Osteoblast (primary cell): ENCODE results near the gene RXFP3. TPM values are rescaled to one million over a fixed set of nuclear protein-coding genes. Genes with fewer than 3 reads are reported as not detected.
A peak's percentile ranks its signal among the peaks of the same experiment; 100 is the strongest.

ENCODE experiments used
- DNase-seq: peaks from one replicate; pipeline ENCODE4 v3.0.0; 2011; ENCODE audit warnings: low spot score, mixed read lengths; ENCODE audit not compliant: insufficient read length; ENCODE audit errors: missing footprints
- H2AFZ ChIP-seq: 2 replicates; pipeline ENCODE4 v1.6.0; 2011; ENCODE audit warnings: mild to moderate bottlenecking, low read length
- H3K27ac ChIP-seq: 2 replicates; pipeline ENCODE4 v1.5.1; 2011; ENCODE audit warnings: mild to moderate bottlenecking, low read depth, low read length, moderate library complexity
- H3K27me3 ChIP-seq: 2 replicates; pipeline ENCODE4 v1.6.0; 2012; ENCODE audit warnings: mild to moderate bottlenecking, control low read depth, inconsistent platforms, low read length, moderate library complexity; ENCODE audit not compliant: insufficient read depth
- H3K36me3 ChIP-seq: 2 replicates; pipeline ENCODE4 v1.5.1; 2011; ENCODE audit warnings: mild to moderate bottlenecking, low read length, control low read depth, moderate library complexity; ENCODE audit not compliant: insufficient read depth
- H3K4me1 ChIP-seq: 2 replicates; pipeline ENCODE4 v1.5.1; 2011; ENCODE audit warnings: mild to moderate bottlenecking, low read length, control low read depth, moderate library complexity; ENCODE audit not compliant: insufficient read depth
- H3K4me2 ChIP-seq: 2 replicates; pipeline ENCODE4 v1.6.0; 2011; ENCODE audit warnings: mild to moderate bottlenecking, low read length; ENCODE audit not compliant: insufficient read depth
- H3K4me3 ChIP-seq: fragments of 200-600 bp; sonication (generic); 3 replicates; pipeline ENCODE4 v1.5.1; 2012; ENCODE audit warnings: mild to moderate bottlenecking, low read length, inconsistent platforms; ENCODE audit not compliant: insufficient read depth
- H3K79me2 ChIP-seq: 2 replicates; pipeline ENCODE4 v1.6.0; 2012; ENCODE audit warnings: mild to moderate bottlenecking, low read length, control low read depth, inconsistent platforms; ENCODE audit not compliant: insufficient read depth
- H3K9me3 ChIP-seq: 2 replicates; pipeline ENCODE4 v1.5.1; 2011; ENCODE audit warnings: low read depth, low read length, control low read depth
- H4K20me1 ChIP-seq: 2 replicates; pipeline ENCODE4 v1.6.0; 2012; ENCODE audit warnings: mild to moderate bottlenecking, low read length, control low read depth; ENCODE audit not compliant: insufficient read depth
- CTCF ChIP-seq: IDR thresholded peaks from 2 replicates; pipeline ENCODE4 v1.5.1; 2011; ENCODE audit warnings: mild to moderate bottlenecking, low read depth, low read length, moderate library complexity; ENCODE audit errors: extremely low read depth
- total RNA-seq: library from RNA; depleted of rRNA; stranded (reverse); fragments of >200 nt; gene quantifications from 2 replicates; pipeline ENCODE4 v1.2.3, GENCODE V29; 2012

Gene RXFP3
- total RNA-seq, 1 donor: not detected

- DNase-seq: peak; percentile 80
- Histone ChIP-seq H3K36me3 (no peaks in the 10 kb centered on the region), H3K27ac (peak overlapping the region; percentile 83), H3K4me2 (peak overlapping the region; percentile 95), H4K20me1 (peaks cover 21% of the 10 kb centered on the region), H3K4me1 (peaks cover 57% of the 10 kb centered on the region), H3K79me2 (peaks cover 37% of the 10 kb centered on the region), H2AFZ (peak overlapping the region; percentile 51), H3K9me3 (no peaks in the 10 kb centered on the region), H3K4me3 (peak overlapping the region; percentile 82), H3K27me3 (no peaks in the 10 kb centered on the region)
- TF ChIP-seq CTCF: no peak
These were observed 43.5 kb upstream of the RXFP3 start for GRCh38 chr5:33892620-33893137.

GRCh38 chr5:33894566-33894965 lies 41.6 kb upstream of the RXFP3 start:
- Histone ChIP-seq H3K36me3 (no peaks in the 10 kb centered on the region), H3K27me3 (no peaks in the 10 kb centered on the region), H3K79me2 (peaks cover 18% of the 10 kb centered on the region), H3K27ac (peak overlapping the region; percentile 60), H3K4me3 (no peak overlapping the region), H4K20me1 (peaks cover 10% of the 10 kb centered on the region), H2AFZ (no peak overlapping the region), H3K4me1 (peaks cover 45% of the 10 kb centered on the region), H3K4me2 (peak overlapping the region; percentile 28), H3K9me3 (no peaks in the 10 kb centered on the region)
- TF ChIP-seq CTCF: no peak
- DNase-seq: peak; percentile 59

- Histone ChIP-seq H3K4me2 (no peak overlapping the region), H2AFZ (no peak overlapping the region), H3K36me3 (no peaks in the 10 kb centered on the region), H3K4me1 (no peaks in the 10 kb centered on the region), H3K79me2 (no peaks in the 10 kb centered on the region), H3K27ac (no peak overlapping the region), H3K4me3 (no peak overlapping the region), H3K27me3 (no peaks in the 10 kb centered on the region), H4K20me1 (no peaks in the 10 kb centered on the region), H3K9me3 (no peaks in the 10 kb centered on the region)
- no peak for DNase-seq
- no peak for TF ChIP-seq CTCF
These were observed 35.0 kb upstream of the RXFP3 start for GRCh38 chr5:33901156-33901555.

DNA sequence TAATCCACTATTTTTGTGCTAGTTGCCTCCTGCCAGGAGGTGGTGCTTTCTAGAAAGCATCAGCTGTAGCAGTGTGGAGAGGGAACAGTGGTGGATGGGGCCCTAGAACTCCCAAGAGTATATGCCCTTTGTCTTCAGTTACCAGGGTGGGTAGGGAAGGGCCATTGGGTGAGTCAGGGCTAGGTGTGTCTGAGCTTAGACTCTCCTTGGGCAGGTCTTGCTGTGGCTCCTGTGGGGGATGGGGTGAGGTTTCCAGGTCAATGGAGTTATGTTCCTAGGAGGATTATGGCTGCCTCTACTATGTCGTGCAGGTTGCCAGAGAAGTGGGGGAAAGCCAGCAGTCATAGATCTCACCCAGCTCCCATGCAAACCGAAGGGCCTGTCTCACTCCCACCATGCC lies 33.1 kb upstream of the RXFP3 start:
- Histone ChIP-seq H3K79me2 (no peaks in the 10 kb centered on the region), H3K36me3 (no peaks in the 10 kb centered on the region), H3K4me3 (no peak overlapping the region), H2AFZ (no peak overlapping the region), H3K4me2 (no peak overlapping the region), H4K20me1 (no peaks in the 10 kb centered on the region), H3K27ac (no peak overlapping the region), H3K9me3 (no peaks in the 10 kb centered on the region), H3K27me3 (no peaks in the 10 kb centered on the region), H3K4me1 (no peaks in the 10 kb centered on the region)
- TF ChIP-seq CTCF: no peak
- no peak for DNase-seq
